ENCODE data around the gene MACC1. TPM values are rescaled to one million over a fixed set of nuclear protein-coding genes. Genes with fewer than 3 reads are reported as not detected.
"Not testable (repeated sequence)": the region's sequence is repeated elsewhere in the genome, so short reads cannot be mapped to it uniquely, and the experiment has no call there.

Gene MACC1
- total and polyA plus RNA-seq, 4 donors: 0.02 to 1.0 (median 0.50) TPM

DNA sequence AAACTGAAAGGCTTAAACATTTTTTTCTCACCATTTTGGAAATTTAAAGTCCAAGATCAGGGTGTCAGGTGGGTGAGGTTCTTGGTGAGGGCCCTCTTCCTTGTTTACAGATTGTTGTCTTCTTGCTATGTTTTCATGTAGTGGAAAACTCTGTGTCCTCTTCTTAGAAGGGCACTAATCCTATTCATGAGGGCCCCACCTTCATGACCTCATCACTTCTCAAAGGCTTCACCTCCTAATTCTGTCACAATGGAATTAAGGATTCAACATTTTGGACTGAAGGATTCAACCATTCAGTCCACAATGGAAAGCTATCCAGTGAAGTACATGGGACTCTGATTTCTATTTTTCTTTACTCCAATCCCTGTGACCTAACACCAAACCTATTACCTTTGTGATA is 27.3 kb downstream of the MACC1 start:
- Histone ChIP-seq H3K4me3 (ENCODE audit: low read depth in 1 of 3, low read length in 3 of 3) (no peak overlapping the region), H3K4me1 (ENCODE audit: control insufficient read depth in 4 of 4, insufficient read depth in 4 of 4, low read length in 3 of 4) (no peaks in the 10 kb centered on the region), H3K9me3 (ENCODE audit: control insufficient read depth in 4 of 4, low read length in 3 of 4) (no peaks in the 10 kb centered on the region), H3K36me3 (ENCODE audit: control insufficient read depth in 4 of 4, insufficient read depth in 3 of 4, low read depth in 1 of 4, low read length in 3 of 4) (no peaks in the 10 kb centered on the region), H3K27me3 (ENCODE audit: control insufficient read depth in 4 of 4, insufficient read depth in 4 of 4, low read length in 3 of 4) (no peaks in the 10 kb centered on the region), H3K9ac (ENCODE audit: low read depth in 1 of 2, low read length in 2 of 2) (no peak overlapping the region), H3K27ac (ENCODE audit: low read depth in 1 of 2, low read length in 2 of 2) (no peak overlapping the region)
- TF ChIP-seq ATF3 (IDR thresholded peaks at IDR 0.05): no peak
- DNase-seq (ENCODE audit: low spot score): no peak

- Histone ChIP-seq H3K4me1 (ENCODE audit: control insufficient read depth in 4 of 4, insufficient read depth in 4 of 4, low read length in 3 of 4) (no peaks in the 10 kb centered on the region), H3K9me3 (ENCODE audit: control insufficient read depth in 4 of 4, low read length in 3 of 4) (no peaks in the 10 kb centered on the region), H3K4me3 (ENCODE audit: low read depth in 1 of 3, low read length in 3 of 3) (no peak overlapping the region), H3K9ac (ENCODE audit: low read depth in 1 of 2, low read length in 2 of 2) (no peak overlapping the region), H3K27me3 (ENCODE audit: control insufficient read depth in 4 of 4, insufficient read depth in 4 of 4, low read length in 3 of 4) (no peaks in the 10 kb centered on the region), H3K36me3 (ENCODE audit: control insufficient read depth in 4 of 4, insufficient read depth in 3 of 4, low read depth in 1 of 4, low read length in 3 of 4) (no peaks in the 10 kb centered on the region), H3K27ac (ENCODE audit: low read depth in 1 of 2, low read length in 2 of 2) (no peak overlapping the region)
- 66% methylated on average over 1 of the region's 1 CpG for WGBS
- TF ChIP-seq REST (IDR thresholded peaks at IDR 0.05) (no peak), HNF4G (IDR thresholded peaks at IDR 0.05) (no peak), RAD21 (IDR thresholded peaks at IDR 0.05) (no peak), FOXA2 (IDR thresholded peaks at IDR 0.05) (no peak), RXRA (IDR thresholded peaks at IDR 0.05) (no peak), JUND (IDR thresholded peaks at IDR 0.05) (no peak), SP1 (IDR thresholded peaks at IDR 0.05) (no peak), MAX (IDR thresholded peaks at IDR 0.05) (no peak), FOXA1 (IDR thresholded peaks at IDR 0.05) (no peak), CTCF (IDR thresholded peaks at IDR 0.05; ENCODE audit: low read depth, low read length, missing input control) (no peak), ATF3 (IDR thresholded peaks at IDR 0.05) (no peak), NR2F2 (IDR thresholded peaks at IDR 0.05) (no peak), GABPA (IDR thresholded peaks at IDR 0.05 in 1 of 2, conservative IDR thresholded peaks at IDR 0.05 in 1 of 2) (no peak), HNF4A (conservative IDR thresholded peaks at IDR 0.05) (no peak), YY1 (IDR thresholded peaks at IDR 0.05) (no peak), EGR1 (IDR thresholded peaks at IDR 0.05; ENCODE audit: low read depth in 2 of 2) (no peak), TAF1 (conservative IDR thresholded peaks at IDR 0.05) (no peak)
- TF ChIP-seq, protein P1, sequence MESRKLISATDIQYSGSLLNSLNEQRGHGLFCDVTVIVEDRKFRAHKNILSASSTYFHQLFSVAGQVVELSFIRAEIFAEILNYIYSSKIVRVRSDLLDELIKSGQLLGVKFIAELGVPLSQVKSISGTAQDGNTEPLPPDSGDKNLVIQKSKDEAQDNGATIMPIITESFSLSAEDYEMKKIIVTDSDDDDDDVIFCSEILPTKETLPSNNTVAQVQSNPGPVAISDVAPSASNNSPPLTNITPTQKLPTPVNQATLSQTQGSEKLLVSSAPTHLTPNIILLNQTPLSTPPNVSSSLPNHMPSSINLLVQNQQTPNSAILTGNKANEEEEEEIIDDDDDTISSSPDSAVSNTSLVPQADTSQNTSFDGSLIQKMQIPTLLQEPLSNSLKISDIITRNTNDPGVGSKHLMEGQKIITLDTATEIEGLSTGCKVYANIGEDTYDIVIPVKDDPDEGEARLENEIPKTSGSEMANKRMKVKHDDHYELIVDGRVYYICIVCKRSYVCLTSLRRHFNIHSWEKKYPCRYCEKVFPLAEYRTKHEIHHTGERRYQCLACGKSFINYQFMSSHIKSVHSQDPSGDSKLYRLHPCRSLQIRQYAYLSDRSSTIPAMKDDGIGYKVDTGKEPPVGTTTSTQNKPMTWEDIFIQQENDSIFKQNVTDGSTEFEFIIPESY (IDR thresholded peaks at IDR 0.05): no peak
- no peak for DNase-seq (ENCODE audit: low spot score)
Observed at GRCh38 chr7:20188567-20188966, 28.6 kb downstream of the MACC1 start.

GRCh38 chr7:20187850-20188249 is 29.3 kb downstream of the MACC1 start:
- not testable (repeated sequence) for H3K36me3 ChIP-seq (ENCODE audit: control insufficient read depth in 4 of 4, insufficient read depth in 3 of 4, low read depth in 1 of 4, low read length in 3 of 4); H3K9ac ChIP-seq (ENCODE audit: low read depth in 1 of 2, low read length in 2 of 2); H3K4me1 ChIP-seq (ENCODE audit: control insufficient read depth in 4 of 4, insufficient read depth in 4 of 4, low read length in 3 of 4); DNase-seq (ENCODE audit: low spot score); H3K27me3 ChIP-seq (ENCODE audit: control insufficient read depth in 4 of 4, insufficient read depth in 4 of 4, low read length in 3 of 4); H3K27ac ChIP-seq (ENCODE audit: low read depth in 1 of 2, low read length in 2 of 2); H3K4me3 ChIP-seq (ENCODE audit: low read depth in 1 of 3, low read length in 3 of 3); H3K9me3 ChIP-seq (ENCODE audit: control insufficient read depth in 4 of 4, low read length in 3 of 4)
- WGBS: 68% methylated on average over 4 of the region's 4 CpGs

Measured in liver (tissue), 9 donors.